ENCODE data around the gene UBA6. TPM values are rescaled to one million over a fixed set of nuclear protein-coding genes. Genes with fewer than 3 reads are reported as not detected.
"Not testable (repeated sequence)": the region's sequence is repeated elsewhere in the genome, so short reads cannot be mapped to it uniquely, and the experiment has no call there.

Gene UBA6
- total RNA-seq, 1 donor from 2014 or later, result 115 TPM

DNA sequence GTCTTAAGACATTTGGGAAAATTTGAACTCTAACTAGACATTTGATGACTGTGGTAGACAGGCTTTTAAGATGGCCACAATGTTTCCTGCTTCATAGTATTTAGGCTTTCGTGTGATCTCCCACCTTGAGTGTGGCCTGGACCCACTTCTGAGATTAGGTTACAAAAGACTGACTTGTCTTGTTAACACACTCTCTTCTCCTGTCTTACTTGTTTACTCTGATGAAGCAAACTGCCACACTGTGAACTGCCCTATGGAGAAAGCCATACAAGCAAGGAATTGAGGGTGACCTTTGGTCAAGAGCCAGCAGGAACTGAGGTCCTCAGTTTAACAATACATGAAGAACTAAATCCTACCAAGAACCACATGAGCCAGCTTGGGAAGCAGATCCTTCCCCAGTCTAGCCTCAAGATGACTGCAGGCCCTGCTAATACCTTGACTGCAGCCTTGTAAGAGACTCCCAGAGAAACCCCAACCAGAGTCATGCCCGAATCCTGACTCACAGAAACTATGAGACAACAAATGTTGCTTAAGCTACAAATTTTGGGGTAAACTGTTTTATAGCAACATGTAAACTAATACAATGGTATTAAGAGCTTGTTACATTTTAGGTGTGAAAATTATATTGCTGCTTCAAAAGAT is 20.3 kb downstream of the UBA6 start:
- FAIRE-seq, result no peak
- no peak for DNase-seq (ENCODE audit: low spot score in 2 of 2)

DNA sequence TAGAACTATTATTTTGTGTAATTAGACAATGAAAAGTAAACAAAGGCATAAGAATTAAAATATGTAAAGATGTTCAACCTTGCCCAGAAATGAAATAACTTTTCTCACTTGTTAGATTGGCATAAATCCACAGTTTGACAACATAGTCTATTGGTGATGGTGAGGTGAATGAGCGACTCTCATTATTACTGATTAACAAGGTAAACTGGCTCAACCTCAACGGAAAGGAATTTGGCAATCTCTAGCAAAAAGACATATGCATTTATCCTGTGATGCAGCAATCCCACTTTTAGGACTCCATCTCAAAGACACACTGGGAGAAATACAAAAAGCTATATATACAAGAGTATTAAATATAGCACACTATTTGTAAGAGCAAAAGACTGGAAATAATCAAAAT is 22.3 kb downstream of the UBA6 start:
- DNase-seq (ENCODE audit: low spot score in 2 of 2), result no peak
- no peak for FAIRE-seq

DNA sequence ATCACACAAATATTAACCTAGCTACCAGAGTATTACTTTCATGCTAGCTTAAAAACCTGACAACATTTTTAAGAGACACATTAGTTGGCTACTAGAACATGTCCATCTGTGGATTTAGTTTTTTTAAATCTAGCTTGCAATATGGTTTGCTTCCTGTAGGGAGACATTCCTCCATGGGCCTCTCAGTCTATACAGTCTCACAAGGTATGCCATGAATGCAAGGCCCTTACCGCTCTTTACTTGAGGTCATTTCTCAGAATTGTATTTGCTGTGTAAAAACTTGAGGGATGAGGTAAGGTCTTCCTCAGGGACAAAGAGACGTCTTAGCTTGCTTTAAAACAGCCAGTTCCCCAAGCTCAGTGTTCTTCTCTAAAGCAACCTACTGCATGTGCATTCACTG is 26.9 kb downstream of the UBA6 start:
- no peak for FAIRE-seq
- no peak for DNase-seq (ENCODE audit: low spot score in 2 of 2)

DNA sequence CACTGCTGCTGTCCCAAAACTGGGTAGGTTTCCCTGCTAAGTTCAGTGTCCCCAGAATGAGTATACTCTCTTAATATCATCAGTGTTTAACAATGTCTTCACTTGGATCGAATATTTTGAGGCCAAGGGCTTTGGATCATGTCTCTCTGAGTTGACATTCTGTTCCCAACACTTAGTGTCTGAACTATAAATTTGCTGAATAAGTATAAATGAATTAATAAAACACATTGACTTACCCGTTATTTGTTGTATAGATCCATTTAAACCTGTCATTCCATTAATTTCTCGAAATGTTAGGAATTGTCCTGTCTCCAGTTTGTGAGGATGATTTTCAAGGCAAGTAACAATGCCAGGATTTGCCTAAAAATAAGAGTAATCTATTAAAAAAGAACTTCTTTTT is 32.6 kb downstream of the UBA6 start:
- FAIRE-seq, result no peak
- DNase-seq (ENCODE audit: low spot score in 2 of 2), result no peak

DNA sequence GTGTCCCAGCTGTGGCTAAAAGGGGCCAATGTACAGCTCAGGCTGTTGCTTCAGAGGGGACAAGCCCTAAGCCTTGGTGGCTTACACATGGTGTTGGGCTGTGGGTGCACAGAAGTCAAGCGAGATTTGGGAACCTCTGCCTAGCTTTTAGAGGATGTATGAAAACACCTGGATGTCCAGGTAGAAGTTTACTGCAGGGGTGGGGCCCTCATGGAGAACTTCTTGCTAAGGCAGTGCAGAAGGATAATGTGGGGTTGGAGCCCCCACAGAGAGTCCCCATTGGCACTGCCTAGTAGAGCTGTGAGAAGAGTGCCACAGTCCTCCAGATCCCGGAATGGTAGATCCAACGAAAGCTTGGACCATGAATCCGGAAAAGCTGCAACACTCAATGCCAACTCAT is 40.5 kb downstream of the UBA6 start:
- no peak for FAIRE-seq

DNA sequence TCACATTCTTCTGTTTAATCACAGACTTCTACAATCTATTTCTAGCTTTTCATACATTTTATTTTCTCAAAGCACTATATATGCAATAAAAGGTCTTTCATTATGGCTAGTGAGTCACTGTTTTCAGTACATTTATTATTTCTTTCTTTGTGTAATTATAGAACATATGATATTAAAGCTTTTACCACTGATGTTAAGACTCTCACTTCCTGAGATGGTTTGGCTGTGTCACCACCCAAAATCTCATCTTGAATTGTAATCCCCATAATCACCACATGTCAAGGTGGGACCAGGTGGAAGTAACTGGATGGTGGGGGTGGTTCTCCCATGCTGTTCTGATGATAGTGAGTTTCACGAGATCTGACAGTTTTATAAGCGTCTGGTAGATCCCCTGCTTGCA is 41.9 kb downstream of the UBA6 start:
- no peak for FAIRE-seq
- no peak for DNase-seq (ENCODE audit: low spot score in 2 of 2)

More for the DNA sequence above, 40.5 kb downstream of the UBA6 start:
- no peak for DNase-seq (ENCODE audit: low spot score in 2 of 2)

DNA sequence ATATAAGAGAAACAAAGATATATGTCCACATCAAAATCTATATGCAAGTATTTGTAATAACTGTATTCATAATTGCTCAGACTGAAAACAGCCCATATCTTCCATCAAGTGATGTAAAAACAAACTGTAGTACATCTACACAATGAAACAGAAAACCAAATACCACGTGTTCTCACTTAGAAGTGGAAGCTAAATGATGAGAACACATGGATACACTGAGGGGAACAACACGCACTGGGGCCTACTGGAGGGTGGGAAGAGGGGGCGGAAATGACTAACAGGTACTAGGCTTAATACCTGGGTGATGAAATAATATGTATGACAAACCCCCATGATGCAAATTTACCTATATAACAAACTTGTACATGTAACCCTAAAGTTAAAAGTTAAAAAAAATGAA is 42.7 kb downstream of the UBA6 start:
- FAIRE-seq, result no peak
- no peak for DNase-seq (ENCODE audit: low spot score in 2 of 2)

DNA sequence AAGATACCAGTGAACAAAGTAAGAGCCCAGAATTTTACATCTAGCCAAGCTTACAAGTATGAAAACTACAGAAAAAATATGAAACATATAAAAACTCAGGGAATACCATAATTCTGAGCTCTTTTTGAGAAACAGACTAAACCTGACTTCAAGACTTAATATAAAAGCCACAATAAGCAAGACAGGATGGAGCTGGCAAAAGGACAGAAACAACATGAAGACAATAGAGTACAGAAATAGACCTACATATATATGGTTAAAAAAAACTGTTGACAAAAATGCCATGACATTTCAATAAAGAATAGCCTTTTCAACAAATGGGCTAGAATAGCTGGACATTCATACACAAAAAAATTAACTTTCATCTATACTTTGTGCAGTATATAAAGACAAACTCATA is 49.4 kb downstream of the UBA6 start:
- DNase-seq (ENCODE audit: low spot score in 2 of 2) (no peak), FAIRE-seq (no peak)

DNA sequence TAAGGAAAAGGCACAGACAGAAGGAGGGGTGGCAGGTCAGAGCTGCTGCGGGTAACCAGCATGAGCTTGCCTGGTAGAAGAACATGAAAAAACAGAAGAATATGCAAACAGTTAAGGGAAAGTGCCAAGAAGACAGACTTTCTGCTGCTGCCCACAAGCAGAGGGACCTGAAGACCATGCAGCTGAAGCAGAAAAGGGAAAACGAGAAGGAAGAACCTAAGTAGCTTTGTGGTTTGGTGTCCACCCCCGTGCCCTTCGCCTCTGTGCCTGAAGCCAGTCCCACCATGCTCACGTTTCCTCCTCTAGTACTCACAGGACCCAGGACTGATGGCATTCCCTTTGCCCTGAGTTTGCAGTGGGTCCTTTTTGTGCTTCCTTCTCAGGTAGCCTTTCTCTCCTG is 62.8 kb downstream of the UBA6 start:
- FAIRE-seq (no peak), DNase-seq (ENCODE audit: low spot score in 2 of 2) (no peak)

DNA sequence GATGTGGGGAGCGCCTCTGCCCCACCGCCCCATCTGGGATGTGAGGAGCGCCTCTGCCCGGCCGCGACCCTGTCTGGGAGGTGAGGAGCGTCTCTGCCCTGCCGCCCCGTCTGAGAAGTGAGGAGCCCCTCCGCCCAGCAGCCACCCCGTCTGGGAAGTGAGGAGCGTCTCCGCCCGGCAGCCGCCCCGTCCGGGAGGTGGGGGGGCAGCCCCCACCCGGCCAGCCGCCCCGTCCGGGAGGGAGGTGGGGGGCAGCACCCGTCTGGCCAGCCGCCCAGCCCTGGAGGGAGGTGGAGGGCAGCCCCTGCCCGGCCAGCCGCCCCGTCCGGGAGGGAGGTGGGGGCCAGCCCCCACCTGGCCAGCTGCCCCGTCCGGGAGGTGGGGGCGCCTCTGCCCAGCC is 64.0 kb downstream of the UBA6 start:
- not testable (repeated sequence) for FAIRE-seq; DNase-seq (ENCODE audit: low spot score in 2 of 2)

DNA sequence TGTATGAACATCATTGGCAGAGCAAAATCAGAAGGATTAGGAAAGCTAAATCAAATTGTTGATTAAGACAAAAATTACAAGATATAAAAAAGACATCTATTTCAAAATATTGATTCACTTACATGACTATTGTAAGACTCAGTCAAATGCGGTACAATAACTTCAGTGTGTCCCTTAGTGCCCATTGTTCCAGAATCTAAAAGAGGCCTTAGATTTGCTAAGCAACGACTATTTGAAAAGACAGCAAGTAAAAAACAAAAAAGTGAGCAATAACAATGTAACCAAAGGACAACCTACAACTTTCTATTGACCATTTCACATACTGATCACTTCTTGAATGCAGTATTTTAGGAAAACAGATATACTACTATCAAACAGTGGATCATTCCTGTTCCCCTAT is 65.6 kb downstream of the UBA6 start:
- DNase-seq (ENCODE audit: low spot score in 2 of 2), result no peak
- FAIRE-seq, result no peak

DNA sequence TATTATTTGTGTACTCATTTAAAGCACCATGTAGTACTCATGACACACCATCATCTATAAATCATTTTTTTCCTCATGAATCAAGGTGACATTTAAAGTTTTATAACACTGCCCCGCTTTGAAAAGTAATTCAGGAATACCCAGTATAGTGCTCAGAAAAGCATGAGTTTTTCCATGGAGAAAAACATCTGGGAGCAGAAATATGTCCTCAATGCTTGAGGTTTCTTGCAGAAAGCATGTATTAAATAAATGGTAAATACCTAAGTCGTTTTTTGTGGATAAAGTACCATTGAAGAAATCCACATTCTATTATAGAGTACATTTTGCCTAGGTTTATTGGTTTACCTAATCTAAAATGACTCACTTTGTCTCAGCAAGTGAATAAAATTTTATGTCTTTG is 66.2 kb downstream of the UBA6 start:
- no peak for DNase-seq (ENCODE audit: low spot score in 2 of 2)
- FAIRE-seq, result no peak

DNA sequence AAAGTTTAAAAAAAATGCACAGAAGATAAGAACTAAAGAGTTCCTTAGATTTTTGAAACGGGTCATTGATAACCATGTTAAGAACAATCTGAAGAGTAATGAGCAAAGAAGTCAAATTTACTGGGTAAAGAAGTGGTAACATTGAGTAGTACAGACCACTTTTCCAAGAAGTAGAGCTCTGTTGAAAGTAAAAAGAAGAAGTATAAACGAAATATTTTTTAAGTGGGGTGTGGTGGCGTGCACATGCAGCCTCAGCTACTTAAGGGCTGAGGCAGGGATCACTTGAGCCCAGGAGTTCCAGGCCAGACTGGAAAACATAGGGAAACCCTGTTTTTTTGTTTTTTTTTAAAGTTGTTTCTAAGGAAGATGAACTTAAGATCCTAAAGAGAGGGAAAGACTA is 68.5 kb downstream of the UBA6 start:
- DNase-seq (ENCODE audit: low spot score in 2 of 2) (no peak), FAIRE-seq (no peak)

DNA sequence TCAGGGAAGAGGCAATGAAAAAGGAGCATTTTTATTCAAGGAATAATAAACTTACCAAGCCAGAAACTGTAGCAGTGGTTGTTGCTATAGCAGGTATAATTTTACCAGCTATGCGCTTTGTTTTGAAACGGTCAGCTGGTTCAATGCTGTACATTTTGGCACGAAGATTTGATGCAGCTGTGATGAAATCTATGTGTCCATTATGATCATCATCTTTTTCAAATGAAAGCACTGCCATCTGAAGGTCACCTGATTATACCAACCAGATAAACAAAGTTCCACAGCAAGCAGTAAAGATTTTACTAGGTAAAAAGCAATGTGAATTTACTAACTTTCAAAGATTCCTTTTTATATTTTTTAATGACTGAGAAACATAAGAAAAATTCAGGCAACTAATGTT is 76.0 kb downstream of the UBA6 start:
- no peak for DNase-seq (ENCODE audit: low spot score in 2 of 2)
- peak; percentile 54 for FAIRE-seq

DNA sequence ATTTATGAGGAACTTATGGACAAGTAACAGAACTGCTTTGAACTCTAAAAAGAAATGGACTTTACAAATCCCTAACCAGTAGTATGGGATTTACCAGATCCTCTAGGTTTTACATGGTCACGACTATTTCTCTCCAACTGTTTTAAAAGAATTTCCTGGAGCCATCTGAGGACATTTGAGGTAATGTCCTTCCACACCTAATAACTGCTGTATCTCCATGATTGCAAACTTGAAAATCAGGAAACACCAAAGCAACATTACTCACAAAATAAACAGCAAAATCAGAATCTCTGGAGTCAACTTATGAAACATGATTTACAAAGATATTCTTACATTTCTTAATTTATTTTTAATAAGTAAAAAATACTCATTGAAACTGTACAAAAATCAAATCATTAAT is 84.5 kb downstream of the UBA6 start:
- FAIRE-seq, result no peak

DNA sequence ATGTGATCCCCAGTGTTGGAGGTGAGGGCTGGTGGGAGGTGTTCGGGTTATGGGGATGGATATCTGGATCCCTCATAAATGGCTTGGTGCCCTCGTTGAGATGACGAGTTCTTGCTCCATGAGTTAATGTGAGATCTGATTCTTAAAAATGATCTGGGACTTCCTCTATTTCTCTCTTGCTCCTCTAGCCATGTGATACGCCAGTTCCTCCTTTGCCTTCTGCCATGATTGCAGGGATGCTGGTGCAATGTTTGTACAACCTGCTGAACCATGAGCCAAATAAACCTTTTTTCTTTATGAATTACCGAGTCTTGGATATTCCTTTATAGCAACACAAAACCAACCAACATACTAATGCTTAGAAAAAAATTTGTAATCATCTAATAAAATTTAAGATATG is 85.8 kb downstream of the UBA6 start:
- DNase-seq (ENCODE audit: low spot score in 2 of 2) (no peak), FAIRE-seq (no peak)

More for the DNA sequence above, 84.5 kb downstream of the UBA6 start:
- DNase-seq (ENCODE audit: low spot score in 2 of 2), result no peak

DNA sequence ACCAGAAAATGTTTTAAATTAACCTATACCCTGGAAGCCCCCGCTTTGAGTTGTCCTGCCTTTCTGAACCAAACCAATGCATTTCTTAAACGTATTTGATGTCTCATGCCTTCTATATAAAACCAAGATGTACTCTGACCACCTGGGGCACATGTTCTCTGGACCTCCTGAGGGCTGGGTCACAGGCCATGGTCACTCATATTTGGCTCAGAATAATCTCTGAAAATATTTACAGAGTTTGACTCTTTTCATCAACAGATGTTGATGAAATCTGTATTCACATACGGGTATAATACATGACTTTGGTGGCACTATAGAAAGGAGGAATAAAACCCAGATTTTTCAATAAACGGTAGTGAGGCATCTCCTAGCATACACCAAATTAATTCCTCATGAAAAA is 86.8 kb downstream of the UBA6 start:
- FAIRE-seq (no peak), DNase-seq (ENCODE audit: low spot score in 2 of 2) (no peak)

DNA sequence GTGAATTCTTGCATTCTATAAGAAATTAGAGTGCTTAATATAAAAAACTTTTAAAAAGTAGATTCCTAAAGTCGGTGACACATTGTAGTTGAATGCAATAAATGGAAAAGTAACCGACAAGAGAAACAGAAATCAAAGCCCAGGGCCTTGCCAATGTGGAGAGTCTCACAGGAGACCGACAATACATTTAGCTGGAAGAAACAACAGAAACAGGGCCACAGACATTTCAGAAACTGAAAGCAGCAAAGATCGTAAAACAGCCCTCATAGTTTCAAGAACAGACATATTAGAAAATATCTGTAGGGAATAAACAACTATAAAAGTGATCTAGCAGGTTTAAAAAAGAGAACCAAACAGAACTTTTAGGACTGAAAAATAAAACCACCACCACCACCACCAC is 92.9 kb downstream of the UBA6 start:
- FAIRE-seq, result no peak

DNA sequence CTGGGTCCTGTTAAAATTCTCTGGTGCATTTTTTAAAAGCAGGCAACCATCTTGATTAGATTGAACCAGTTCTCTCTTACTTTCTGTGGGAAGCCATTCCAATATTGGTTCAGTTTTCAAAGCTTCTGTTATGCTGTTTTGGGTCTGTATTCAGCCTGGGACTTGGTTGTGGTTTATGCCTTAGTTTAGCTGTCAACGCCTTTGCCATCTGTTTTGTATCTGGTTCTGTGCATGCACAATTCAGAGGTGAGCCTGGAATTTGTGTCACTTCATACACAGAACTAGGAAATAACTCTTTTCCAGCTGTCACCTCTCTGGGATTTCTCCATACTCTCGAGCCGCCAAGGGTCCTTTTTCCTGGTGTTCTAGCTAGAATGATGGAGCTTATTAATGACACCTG is 96.2 kb downstream of the UBA6 start:
- DNase-seq (ENCODE audit: low spot score in 2 of 2), result no peak
- FAIRE-seq, result no peak

More for the DNA sequence above, 92.9 kb downstream of the UBA6 start:
- no peak for DNase-seq (ENCODE audit: low spot score in 2 of 2)

DNA sequence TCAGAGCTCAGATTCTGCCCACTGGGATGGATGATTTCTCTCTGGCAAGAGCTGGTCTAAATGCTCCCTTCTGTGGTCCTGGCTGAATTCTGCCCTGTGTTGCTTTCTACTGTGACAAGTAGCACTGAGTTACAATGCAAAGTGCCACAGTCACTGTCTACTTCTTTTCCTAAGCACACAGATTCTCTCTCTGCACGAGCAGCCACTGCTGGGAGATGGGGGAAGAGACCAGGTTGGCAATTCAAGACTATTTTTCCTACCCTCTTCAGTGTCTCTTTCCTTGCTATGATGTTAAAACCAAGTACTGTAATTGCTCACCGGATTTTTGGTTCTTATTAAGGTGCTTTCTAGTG is 97.0 kb downstream of the UBA6 start:
- no peak for FAIRE-seq
- no peak for DNase-seq (ENCODE audit: low spot score in 2 of 2)

DNA sequence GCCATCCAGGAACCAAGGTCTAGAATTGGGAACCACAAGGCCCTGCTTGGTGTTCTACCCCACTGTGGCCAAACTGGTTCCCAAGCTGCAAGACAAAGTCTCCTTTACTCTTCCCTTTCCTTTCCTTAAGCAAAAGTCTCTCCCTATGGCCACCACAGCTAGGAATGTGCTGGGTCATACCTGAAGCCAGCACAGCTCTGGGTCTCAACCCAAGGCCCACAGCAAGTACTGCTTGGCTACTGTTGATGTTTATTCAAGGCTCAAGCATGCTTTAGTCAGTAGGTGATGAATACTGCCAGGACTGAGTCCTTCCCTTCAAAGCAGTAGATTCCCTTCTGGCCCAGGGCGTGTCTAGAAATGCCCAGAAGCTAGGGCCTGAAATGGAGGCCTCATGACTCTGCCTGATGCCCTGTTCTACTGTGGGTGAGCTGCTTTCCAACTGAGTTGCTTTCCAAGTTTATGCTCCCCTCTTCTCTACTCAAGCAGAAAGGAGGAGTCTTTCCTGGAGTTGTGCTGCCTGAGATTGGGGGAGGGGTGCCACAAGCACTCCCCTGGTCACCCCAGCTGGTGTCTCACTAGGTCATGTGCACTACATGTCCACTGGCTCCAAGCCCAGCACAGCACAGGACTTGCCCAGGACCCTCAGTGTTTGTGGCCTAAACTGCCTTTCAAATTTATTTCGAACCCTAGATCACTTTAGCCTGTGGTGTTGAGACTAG is 97.5 kb downstream of the UBA6 start:
- FAIRE-seq, result no peak

DNA sequence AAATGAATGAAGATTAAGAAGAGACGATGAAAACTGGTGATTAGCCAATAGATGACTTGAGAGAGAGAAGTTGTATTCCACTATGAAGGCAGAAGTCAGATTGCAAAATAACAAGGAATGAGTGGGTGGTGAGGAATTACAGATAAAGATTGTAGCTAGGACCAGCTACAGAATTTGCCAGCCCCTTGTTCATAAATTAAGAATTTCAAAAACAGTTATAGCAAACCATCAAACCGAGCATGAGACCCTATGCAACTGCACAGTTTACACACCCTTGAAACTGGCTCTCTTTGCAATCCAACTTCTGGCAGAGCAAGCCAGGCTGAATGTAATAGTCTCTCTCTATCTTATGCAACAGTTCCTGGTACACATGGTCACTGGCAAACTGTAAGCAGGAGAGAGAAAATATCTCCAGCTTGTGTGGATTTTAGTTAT is 107.2 kb downstream of the UBA6 start:
- DNase-seq (ENCODE audit: low spot score in 2 of 2), result no peak
- no peak for FAIRE-seq

More for the DNA sequence above, 97.5 kb downstream of the UBA6 start:
- DNase-seq (ENCODE audit: low spot score in 2 of 2), result no peak
